HG03108 (cell line): Measurements from ENCODE around the gene FAM124B.

Experiments used
- ATAC-seq: cut with Tn5 transposase; IDR thresholded peaks from one replicate; pipeline ENCODE4 v1.9.1; 2021; ENCODE audit warnings: moderate library complexity; ENCODE audit not compliant: unreplicated experiment

Gene FAM124B

DNA sequence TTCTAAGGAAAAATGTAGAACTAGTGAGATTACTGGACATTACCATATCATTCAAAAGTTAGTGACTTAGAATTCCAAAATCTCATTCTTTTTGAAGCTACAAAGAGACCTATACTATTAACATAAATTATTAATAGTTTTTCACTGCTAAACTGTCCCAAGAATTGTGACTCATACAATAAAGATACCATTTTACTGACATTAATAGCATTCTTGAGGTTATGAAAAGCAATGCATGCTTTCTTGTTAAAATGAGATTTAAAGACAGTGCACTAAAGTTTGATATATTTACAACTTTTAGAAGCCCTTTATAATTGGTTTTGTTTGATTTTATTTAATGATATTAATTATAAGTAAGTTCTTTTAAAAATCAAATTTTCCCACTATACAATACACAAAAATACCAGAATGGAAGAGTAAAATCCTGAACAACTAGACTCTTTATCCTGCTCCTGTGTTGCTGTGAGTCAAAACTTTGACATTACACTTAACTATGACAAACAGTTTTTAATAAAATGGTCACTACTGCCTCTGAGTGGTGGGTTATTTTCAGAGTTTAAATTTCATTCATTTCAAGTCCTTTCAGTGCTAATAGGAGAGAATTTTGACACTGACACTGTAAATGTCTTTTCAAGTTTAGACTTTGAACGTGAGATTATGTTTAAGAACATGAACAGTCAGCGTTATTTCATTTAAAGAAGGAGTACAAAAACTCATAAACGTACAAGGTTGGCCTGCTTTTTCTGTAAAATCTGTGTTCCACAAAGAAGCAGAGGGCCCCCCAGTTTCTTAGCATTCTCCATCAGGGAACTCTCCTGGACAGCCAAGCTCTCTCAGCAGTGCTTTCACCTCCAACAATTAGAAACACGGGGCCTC is 54.5 kb downstream of the FAM124B start:
- no peak for ATAC-seq

DNA sequence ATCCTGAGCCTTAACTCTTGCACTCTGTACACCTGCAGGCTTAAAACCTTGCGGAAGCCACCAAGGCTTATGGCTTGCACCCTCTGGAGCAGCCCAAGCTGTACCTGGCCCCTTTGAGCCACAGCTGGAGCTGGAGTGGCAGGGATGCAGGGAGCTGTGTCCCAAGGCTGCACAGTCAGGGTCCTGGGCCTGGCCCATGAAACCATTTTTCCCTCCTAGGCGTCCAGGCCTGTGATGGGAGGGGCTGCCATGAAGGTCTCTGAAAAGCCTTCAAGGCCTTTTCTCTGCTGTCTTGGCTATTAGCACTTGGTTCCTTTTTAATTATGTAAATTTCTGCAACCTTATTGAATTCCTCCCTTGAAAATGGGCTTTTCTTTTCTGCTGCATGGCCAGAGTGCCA is 56.4 kb downstream of the FAM124B start:
- no peak for ATAC-seq

DNA sequence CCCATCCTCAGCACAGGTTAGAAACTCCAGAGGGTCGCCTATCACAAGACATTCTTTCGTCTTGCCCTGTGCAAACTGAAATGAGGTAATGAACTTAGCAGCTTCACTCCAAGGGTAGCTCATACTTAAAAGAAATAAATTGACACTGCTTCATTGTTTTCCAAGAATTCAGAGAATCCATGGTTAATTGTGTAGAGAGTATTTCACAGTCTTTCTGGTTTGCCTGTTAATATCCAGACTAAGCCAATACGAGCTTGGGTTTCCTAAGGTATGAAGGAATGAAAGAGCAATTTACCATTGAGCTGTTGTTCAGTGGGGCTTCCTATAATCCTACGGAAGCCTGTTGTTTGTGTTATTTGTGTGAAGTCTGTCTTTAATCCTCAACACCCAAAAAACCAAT is 58.7 kb downstream of the FAM124B start:
- no peak for ATAC-seq

DNA sequence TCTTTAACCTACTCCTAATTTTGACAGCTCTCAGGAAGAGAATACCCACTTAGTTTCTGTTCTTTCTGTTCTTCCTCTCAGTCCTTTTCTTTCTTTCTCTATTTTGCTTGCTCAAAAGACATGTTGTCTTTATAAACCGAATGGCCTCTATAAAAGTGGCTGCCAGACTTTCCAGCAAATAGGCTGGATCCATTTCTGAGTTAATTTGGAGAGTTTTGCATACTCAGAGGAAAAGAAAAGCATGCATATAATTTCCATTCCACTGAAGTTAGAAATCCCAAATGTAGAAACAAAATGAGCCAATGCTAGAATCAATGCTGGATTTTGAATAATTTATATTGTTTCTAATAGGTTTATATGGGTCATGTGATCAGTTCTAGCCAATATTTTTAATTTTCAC is 65.9 kb downstream of the FAM124B start:
- ATAC-seq, result no peak

DNA sequence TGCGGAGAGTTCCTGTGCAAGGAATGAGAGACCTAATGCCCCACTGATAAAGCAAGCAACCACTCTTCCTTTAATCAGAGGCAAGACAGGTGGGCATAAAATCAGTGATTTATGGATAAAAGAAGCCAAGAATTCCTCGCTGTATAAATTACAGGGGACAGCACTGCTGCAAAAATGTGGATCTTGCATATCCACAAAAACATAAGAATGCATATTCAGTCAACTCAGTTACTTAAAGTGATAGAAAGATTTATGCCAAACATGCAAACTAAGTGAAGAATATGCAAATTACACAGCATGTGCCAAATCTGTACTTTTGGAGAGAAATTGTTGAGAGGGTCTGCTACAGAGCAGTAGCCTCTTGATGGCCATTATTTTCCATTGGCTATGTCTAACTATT is 67.2 kb downstream of the FAM124B start:
- no peak for ATAC-seq

DNA sequence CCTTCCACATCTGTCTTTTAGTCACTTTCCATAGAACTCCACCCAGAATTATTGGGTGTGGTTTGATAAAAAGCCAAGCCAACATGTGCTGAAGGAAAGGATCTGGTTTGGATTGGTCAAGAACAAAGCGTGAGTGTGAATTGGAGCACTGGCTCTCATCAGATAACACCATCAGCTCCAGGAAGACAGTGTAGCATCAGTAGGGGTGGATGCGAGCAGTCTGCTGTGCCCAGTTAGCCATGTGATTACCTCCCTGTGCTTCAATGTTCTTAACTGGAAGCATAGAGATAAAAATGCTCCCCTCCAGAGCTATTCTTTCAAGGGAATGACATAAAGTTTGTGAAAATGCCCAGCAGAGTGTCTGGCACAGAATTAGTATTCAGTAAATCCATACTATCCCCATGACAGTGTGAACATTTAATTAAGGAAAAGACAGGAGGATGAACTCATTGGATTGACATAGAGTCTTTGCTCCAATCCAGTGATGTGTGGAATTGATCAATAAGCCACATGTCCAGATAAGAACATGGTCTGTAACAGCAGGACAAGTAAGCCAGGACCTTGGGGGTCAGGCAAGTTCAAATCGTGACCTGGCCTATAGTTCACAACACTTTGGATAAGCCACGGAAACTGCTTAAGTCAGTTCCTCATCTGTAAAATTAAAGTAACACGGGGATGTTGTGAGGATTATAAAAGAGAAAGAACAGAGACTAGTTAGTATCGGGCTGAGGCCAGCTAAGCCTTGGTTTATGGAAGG is 68.0 kb downstream of the FAM124B start:
- ATAC-seq, result no peak

DNA sequence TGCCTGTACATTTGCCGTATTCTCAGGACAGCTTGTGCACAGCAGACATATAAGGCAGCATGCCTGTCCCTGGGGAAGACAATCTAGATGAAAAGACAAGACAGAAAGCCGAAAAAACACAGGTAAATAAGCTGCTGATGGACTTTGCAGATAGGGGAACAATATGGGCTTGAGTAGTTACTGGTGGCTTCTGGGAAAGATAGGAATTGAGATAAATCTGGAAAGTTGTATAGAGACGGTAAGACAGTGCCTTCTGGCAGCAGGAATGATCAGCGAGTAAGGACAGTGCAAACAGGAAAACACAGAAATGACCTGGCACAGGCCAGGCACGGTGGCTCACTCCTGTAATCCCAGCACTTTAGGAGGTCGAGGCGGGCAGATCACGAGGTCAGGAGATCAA is 70.2 kb downstream of the FAM124B start:
- no peak for ATAC-seq

DNA sequence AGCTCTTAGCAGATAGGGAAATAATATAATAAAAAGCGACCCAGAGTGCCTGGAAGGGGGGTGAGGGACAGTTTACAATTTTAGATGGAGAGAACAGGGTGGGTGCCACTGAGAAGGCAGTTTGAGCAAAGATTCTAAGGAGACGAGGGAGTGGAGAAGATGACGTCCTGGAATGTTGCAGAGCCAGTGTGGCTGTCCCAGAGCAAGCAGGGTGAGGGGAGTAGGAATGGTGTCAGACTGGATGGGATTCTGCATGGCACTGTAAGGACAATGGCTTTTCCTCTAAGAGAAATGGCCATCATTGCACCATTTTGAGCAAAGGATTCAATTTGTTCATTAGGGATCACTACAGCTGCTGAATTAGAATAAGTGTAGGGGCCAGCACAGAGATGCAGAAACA is 73.1 kb downstream of the FAM124B start:
- ATAC-seq, result no peak
